Endodermal cell (in vitro differentiated cells): ENCODE measurements around the gene MAN1A2. TPM values are rescaled to one million over a fixed set of nuclear protein-coding genes. Genes with fewer than 3 reads are reported as not detected.

Source experiments
- DNase-seq: peaks from one replicate; pipeline ENCODE4 v3.0.0-alpha.2; 2017
- H3K27ac ChIP-seq: 2 replicates; pipeline ENCODE4 v1.5.1; 2013; ENCODE audit warnings: mild to moderate bottlenecking, low read depth, low read length, moderate library complexity
- H3K27me3 ChIP-seq: 2 replicates; pipeline ENCODE4 v1.6.1; 2013; ENCODE audit warnings: mild to moderate bottlenecking, low read length, moderate library complexity; ENCODE audit not compliant: insufficient read depth, control insufficient read depth, poor library complexity, severe bottlenecking
- H3K36me3 ChIP-seq: 2 replicates; pipeline ENCODE4 v1.7.0; 2013; ENCODE audit warnings: mild to moderate bottlenecking, low read length, moderate library complexity; ENCODE audit not compliant: control insufficient read depth, insufficient read depth
- H3K4me1 ChIP-seq: one replicate; pipeline ENCODE4 v1.7.0; 2013; ENCODE audit warnings: low read length; ENCODE audit not compliant: control insufficient read depth, insufficient read depth
- H3K4me3 ChIP-seq: 2 replicates; pipeline ENCODE4 v1.5.1; 2013; ENCODE audit warnings: mild to moderate bottlenecking, low read length, moderate library complexity
- H3K9ac ChIP-seq: 2 replicates; pipeline ENCODE4 v1.6.1; 2013; ENCODE audit warnings: mild to moderate bottlenecking, low read length, moderate library complexity; ENCODE audit not compliant: poor library complexity, severe bottlenecking; ENCODE audit errors: extremely low read depth
- H3K9me3 ChIP-seq: 2 replicates; pipeline ENCODE4 v1.6.1; 2013; ENCODE audit warnings: mild to moderate bottlenecking, low read length, moderate library complexity; ENCODE audit not compliant: control insufficient read depth
- H3K27ac Mint-ChIP-seq: 2 replicates; pipeline ENCODE4 v1.8.0; 2020; ENCODE audit warnings: mixed read lengths
- H3K27me3 Mint-ChIP-seq: 2 replicates; pipeline ENCODE4 v1.8.0; 2021; ENCODE audit warnings: mild to moderate bottlenecking, mixed read lengths; ENCODE audit not compliant: insufficient read depth
- H3K36me3 Mint-ChIP-seq: 2 replicates; pipeline ENCODE4 v1.8.0; 2020; ENCODE audit warnings: low read depth, mixed read lengths
- H3K4me1 Mint-ChIP-seq: 2 replicates; pipeline ENCODE4 v1.8.0; 2020; ENCODE audit warnings: mixed read lengths
- H3K4me3 Mint-ChIP-seq: 2 replicates; pipeline ENCODE4 v1.8.0; 2020; ENCODE audit warnings: mild to moderate bottlenecking, moderate library complexity, mixed read lengths
- H3K9me3 Mint-ChIP-seq: 2 replicates; pipeline ENCODE4 v1.8.0; 2020; ENCODE audit warnings: mild to moderate bottlenecking, mixed read lengths
- CTCF ChIP-seq: fragments of 200-600 bp; sonication (generic); conservative IDR thresholded peaks from 2 replicates; pipeline ENCODE4 v1.5.0; 2021; ENCODE audit warnings: antibody characterized with exemption, mild to moderate bottlenecking
- WGBS, 2 experiments: methylation state at CpG; one replicate each; pipeline versions ENCODE4 v1.1.5 to v1.1.7; 2013; ENCODE audit warnings: missing lambda C conversion rate in 2 of 2, mixed read lengths in 1 of 2; ENCODE audit not compliant: insufficient coverage in 1 of 2, insufficient read length in 1 of 2; 5-methylcytosine and 5-hydroxymethylcytosine counted together
- total RNA-seq, 2 donors: library from RNA; stranded (reverse); fragmentation: NEBNext Ultra II Directional in 1 of 2; extraction: Animal tissue kit (Norgen Biotek cat#: 25700) in 1 of 2; gene quantifications; 2 replicates in 1 of 2; 3 replicates in 1 of 2; pipeline ENCODE4 v1.2.1, GENCODE V29; 2021

The MAN1A2 gene
- total RNA-seq, 2 donors from 2014 or later = 33.3 to 40.9 TPM

- no peaks in the 10 kb centered on the region for H3K9me3 ChIP-seq
- no peak overlapping the region for H3K27ac ChIP-seq
- no peaks in the 10 kb centered on the region for H3K4me1 ChIP-seq
- no peak overlapping the region for H3K4me3 ChIP-seq
- DNase-seq = no peak
- no peak overlapping the region for H3K27ac Mint-ChIP-seq
- WGBS, 2 experiments = 45% methylated on average over 2 of the region's 2 CpGs; no CpG with 5 or more reads in 1 of the 2 experiments
- no peaks in the 10 kb centered on the region for H3K27me3 Mint-ChIP-seq
- no peak for TF ChIP-seq CTCF
- peaks cover 10% of the 10 kb centered on the region for H3K9me3 Mint-ChIP-seq
- H3K4me3 Mint-ChIP-seq = no peak overlapping the region
- peaks cover 23% of the 10 kb centered on the region for H3K4me1 Mint-ChIP-seq
- no peaks in the 10 kb centered on the region for H3K27me3 ChIP-seq
- no peak overlapping the region for H3K9ac ChIP-seq
- H3K36me3 ChIP-seq = no peaks in the 10 kb centered on the region
- peaks cover 2% of the 10 kb centered on the region for H3K36me3 Mint-ChIP-seq
Measured at GRCh38 chr1:117336088-117336817, 31.0 kb upstream of the MAN1A2 start.

- Histone ChIP-seq H3K4me3 (no peak overlapping the region), H3K36me3 (no peaks in the 10 kb centered on the region), H3K4me1 (no peaks in the 10 kb centered on the region), H3K9ac (no peak overlapping the region), H3K27ac (no peak overlapping the region), H3K27me3 (no peaks in the 10 kb centered on the region), H3K9me3 (no peaks in the 10 kb centered on the region)
- WGBS, 2 experiments = 85% methylated on average over 6 of the region's 6 CpGs; no CpG with 5 or more reads in 1 of the 2 experiments
- Mint-ChIP-seq H3K9me3 (peaks cover 10% of the 10 kb centered on the region), H3K27ac (no peak overlapping the region), H3K27me3 (no peaks in the 10 kb centered on the region), H3K4me3 (no peak overlapping the region), H3K4me1 (peaks cover 28% of the 10 kb centered on the region), H3K36me3 (peaks cover 2% of the 10 kb centered on the region)
- peak; percentile 50 for DNase-seq
- peak; percentile 26 for TF ChIP-seq CTCF
Measured at GRCh38 chr1:117339866-117340700, 27.2 kb upstream of the MAN1A2 start.

- Histone ChIP-seq H3K36me3 (no peaks in the 10 kb centered on the region), H3K9ac (no peak overlapping the region), H3K27me3 (no peaks in the 10 kb centered on the region), H3K4me3 (no peak overlapping the region), H3K27ac (no peak overlapping the region), H3K9me3 (no peaks in the 10 kb centered on the region), H3K4me1 (peaks cover 2% of the 10 kb centered on the region)
- 89% methylated on average over 3 to 5 of the region's 5 CpGs for WGBS, 2 experiments
- Mint-ChIP-seq H3K27me3 (no peaks in the 10 kb centered on the region), H3K4me3 (no peak overlapping the region), H3K36me3 (peaks cover 2% of the 10 kb centered on the region), H3K27ac (no peak overlapping the region), H3K4me1 (peaks cover 32% of the 10 kb centered on the region), H3K9me3 (peaks cover 10% of the 10 kb centered on the region)
- DNase-seq = no peak
- TF ChIP-seq CTCF = no peak
Measured at GRCh38 chr1:117341123-117341522, 26.1 kb upstream of the MAN1A2 start.
